ENCODE data around the gene H2AZ1.
"Not testable (repeated sequence)": the region's sequence is repeated elsewhere in the genome, so short reads cannot be mapped to it uniquely, and the experiment has no call there.

Gene H2AZ1

DNA sequence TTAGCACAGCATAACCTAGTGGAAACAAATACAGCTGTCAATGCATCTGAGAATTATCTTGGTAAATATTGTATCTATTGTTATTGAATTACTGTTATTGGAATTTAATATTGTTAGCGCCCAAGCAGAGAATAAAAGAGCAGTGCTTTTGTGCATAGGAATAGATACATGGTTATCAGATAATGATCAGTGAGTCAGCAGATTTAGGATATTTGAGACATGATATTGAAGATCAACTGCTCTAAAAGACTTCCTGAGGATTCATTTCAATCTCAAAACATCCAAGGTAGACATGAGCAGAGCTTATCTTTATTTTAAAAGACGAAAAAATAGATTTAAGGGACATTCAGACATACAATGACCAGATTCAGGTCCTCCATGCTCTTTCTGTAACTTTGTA is 10.6 kb upstream of the H2AZ1 start:
- H3K27ac ChIP-seq = no peak overlapping the region
- TF ChIP-seq CTCF (IDR thresholded peaks at IDR 0.05) (no peak), ZFX (IDR thresholded peaks at IDR 0.05; ENCODE audit: borderline replicate concordance) (no peak)

DNA sequence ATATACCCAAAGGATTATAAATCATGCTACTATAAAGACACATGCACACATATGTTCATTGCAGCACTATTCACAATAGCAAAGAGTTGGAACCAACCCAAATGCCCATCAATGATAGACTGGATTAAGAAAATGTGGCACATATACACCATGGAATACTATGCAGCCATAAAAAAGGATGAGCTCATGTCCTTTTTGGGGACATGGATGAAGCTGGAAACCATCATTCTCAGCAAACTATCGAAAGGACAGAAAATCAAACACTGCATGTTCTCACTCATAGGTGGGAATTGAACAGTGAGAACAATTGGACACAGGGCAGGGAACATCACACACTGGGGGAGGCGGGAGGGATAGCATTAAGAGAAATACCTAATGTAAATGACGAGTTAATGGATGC is 8.1 kb upstream of the H2AZ1 start:
- not testable (repeated sequence) for H3K27ac ChIP-seq

DNA sequence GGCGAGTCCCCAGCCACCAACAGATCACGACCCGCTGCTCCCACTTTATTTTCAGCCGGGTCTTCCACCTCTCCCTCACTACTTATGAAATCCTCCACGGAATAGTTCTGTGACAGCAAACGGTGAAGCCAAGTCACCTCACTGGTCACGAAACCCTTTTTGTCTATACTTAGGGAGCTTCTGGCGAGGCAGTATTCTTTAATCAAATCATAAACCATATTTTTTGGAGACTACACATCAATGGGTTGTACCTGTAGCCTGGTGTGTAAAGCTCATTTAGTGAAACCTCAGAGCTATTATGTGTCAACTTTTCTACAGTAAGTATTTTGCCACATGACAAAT is 809 bp upstream of the H2AZ1 start:
- TF ChIP-seq ZFX (IDR thresholded peaks at IDR 0.05; ENCODE audit: borderline replicate concordance) (no peak), CTCF (IDR thresholded peaks at IDR 0.05) (no peak; the same call in none of the 2 replicates)
- H3K27ac ChIP-seq = peak overlapping the region; percentile 97

- TF ChIP-seq CTCF (IDR thresholded peaks at IDR 0.05) = peak; percentile 89
- TF ChIP-seq ZFX (IDR thresholded peaks at IDR 0.05; ENCODE audit: borderline replicate concordance) = no peak
- peak overlapping the region; percentile 97 for H3K27ac ChIP-seq
Measured at GRCh38 chr4:99949034-99949998, 759 bp downstream of the H2AZ1 start.

DNA sequence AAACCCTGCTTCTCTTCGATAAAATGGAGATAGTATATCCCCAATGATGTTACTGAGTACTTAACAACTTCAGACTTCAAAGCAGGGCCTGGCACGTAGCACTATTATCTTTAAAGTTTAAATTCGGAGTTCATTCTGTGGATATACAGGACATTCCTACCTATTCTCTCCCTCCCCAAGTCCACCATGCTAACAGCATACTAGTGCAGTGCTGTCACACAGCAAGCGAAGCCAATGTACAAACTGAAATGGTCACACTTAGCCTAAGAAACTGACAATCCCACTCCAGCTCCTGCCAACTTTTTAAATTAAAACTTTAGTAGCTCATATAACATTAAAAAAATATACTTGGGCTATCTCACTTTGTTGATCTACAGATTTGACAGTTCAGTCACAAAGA is 2.5 kb downstream of the H2AZ1 start:
- no peak for TF ChIP-seq ZFX (IDR thresholded peaks at IDR 0.05; ENCODE audit: borderline replicate concordance)
- TF ChIP-seq CTCF (IDR thresholded peaks at IDR 0.05) = no peak
- peak overlapping the region; percentile 97 for H3K27ac ChIP-seq

- H3K27ac ChIP-seq = peak overlapping the region; percentile 97
- no peak for TF ChIP-seq CTCF (IDR thresholded peaks at IDR 0.05)
- no peak for TF ChIP-seq ZFX (IDR thresholded peaks at IDR 0.05; ENCODE audit: borderline replicate concordance)
Measured at GRCh38 chr4:99947190-99947578, 2.9 kb downstream of the H2AZ1 start.

- peak within 1 kb of the TSS; percentile 97 for H3K27ac ChIP-seq
- no peak for TF ChIP-seq ZFX (IDR thresholded peaks at IDR 0.05; ENCODE audit: borderline replicate concordance)
- no peak for TF ChIP-seq CTCF (IDR thresholded peaks at IDR 0.05)
Measured at GRCh38 chr4:99946356-99947189, 3.5 kb downstream of the H2AZ1 start, which contains the start of gene DNAJB14. Gene DNAJB14, minus strand, starts transcription at chr4:99946618. Its CDS starts 47 bp downstream, at chr4:99946571.

All from 22Rv1 (cell line).